Liver (tissue), 3 donors: Measurements from ENCODE around the gene DNAJC5G.

Experiments
- FOXA1 ChIP-seq: IDR thresholded peaks from 2 replicates; pipeline ENCODE4 v1.6.1; 2016; ENCODE audit warnings: antibody characterized with exemption
- GABPA ChIP-seq, 2 donors: IDR thresholded peaks in 1 of 2; conservative IDR thresholded peaks in 1 of 2; 2 replicates each; pipeline ENCODE4 v1.6.1; 2016; ENCODE audit warnings: antibody characterized with exemption in 2 of 2, mild to moderate bottlenecking in 1 of 2, moderate library complexity in 1 of 2
- HNF4G ChIP-seq: IDR thresholded peaks from 2 replicates; pipeline ENCODE4 v1.6.1; 2016; ENCODE audit warnings: antibody characterized with exemption
- NR2F2 ChIP-seq: IDR thresholded peaks from 2 replicates; pipeline ENCODE4 v1.6.1; 2016; ENCODE audit warnings: antibody characterized with exemption
- RAD21 ChIP-seq, 2 donors: IDR thresholded peaks; 2 replicates each; pipeline ENCODE4 v1.6.1; 2016; ENCODE audit warnings: antibody characterized with exemption in 2 of 2, mild to moderate bottlenecking in 2 of 2
- SP1 ChIP-seq: IDR thresholded peaks from 2 replicates; pipeline ENCODE4 v1.6.1; 2018; ENCODE audit warnings: antibody characterized with exemption, mild to moderate bottlenecking
- TAF1 ChIP-seq: conservative IDR thresholded peaks from 2 replicates; pipeline ENCODE4 v1.6.1; 2016; ENCODE audit warnings: antibody characterized with exemption, mild to moderate bottlenecking
- YY1 ChIP-seq: IDR thresholded peaks from 2 replicates; pipeline ENCODE4 v1.6.1; 2016; ENCODE audit warnings: antibody characterized with exemption, mild to moderate bottlenecking
- TF ChIP-seq, protein P1 (sequence below): fragments of 150-350 bp; IDR thresholded peaks from 2 replicates; pipeline ENCODE4 v1.5.1; 2017; ENCODE audit warnings: improper control_type of control experiment, low read depth, low read length; ENCODE audit not compliant: missing input control
- TF ChIP-seq, protein P2 (sequence below): IDR thresholded peaks from 2 replicates; pipeline ENCODE4 v1.6.1; 2016; ENCODE audit warnings: antibody characterized with exemption, mild to moderate bottlenecking
- TF ChIP-seq, protein P3 (sequence below): IDR thresholded peaks from 2 replicates; pipeline ENCODE4 v1.6.1; 2016; ENCODE audit warnings: antibody characterized with exemption
- TF ChIP-seq, protein P4 (sequence below): IDR thresholded peaks from 2 replicates; pipeline ENCODE4 v1.6.1; 2016; ENCODE audit warnings: antibody characterized with exemption
- donor health status: healthy.
- donor health status: healthy.

DNA sequence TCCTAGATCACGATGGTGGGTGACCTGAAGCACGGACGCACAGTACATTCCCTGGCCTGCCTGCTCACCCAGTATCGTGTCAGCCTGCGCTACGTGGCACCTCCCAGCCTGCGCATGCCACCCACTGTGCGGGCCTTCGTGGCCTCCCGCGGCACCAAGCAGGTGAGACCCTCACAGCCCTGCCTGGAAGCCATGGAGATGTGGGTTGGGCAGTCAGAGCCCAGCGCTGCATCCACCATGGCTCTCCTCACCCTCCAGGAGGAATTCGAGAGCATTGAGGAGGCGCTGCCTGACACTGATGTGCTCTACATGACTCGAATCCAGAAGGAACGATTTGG is 32.6 kb upstream of the DNAJC5G start:
- TF ChIP-seq, protein P1, sequence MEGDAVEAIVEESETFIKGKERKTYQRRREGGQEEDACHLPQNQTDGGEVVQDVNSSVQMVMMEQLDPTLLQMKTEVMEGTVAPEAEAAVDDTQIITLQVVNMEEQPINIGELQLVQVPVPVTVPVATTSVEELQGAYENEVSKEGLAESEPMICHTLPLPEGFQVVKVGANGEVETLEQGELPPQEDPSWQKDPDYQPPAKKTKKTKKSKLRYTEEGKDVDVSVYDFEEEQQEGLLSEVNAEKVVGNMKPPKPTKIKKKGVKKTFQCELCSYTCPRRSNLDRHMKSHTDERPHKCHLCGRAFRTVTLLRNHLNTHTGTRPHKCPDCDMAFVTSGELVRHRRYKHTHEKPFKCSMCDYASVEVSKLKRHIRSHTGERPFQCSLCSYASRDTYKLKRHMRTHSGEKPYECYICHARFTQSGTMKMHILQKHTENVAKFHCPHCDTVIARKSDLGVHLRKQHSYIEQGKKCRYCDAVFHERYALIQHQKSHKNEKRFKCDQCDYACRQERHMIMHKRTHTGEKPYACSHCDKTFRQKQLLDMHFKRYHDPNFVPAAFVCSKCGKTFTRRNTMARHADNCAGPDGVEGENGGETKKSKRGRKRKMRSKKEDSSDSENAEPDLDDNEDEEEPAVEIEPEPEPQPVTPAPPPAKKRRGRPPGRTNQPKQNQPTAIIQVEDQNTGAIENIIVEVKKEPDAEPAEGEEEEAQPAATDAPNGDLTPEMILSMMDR = no peak
- TF ChIP-seq TAF1 (no peak), GABPA (IDR thresholded peaks at IDR 0.05 in 1 of 2, conservative IDR thresholded peaks at IDR 0.05 in 1 of 2) (no peak), RAD21 (IDR thresholded peaks at IDR 0.05) (no peak), HNF4G (no peak), SP1 (no peak), YY1 (no peak), NR2F2 (no peak), FOXA1 (no peak)
- TF ChIP-seq, protein P2, sequence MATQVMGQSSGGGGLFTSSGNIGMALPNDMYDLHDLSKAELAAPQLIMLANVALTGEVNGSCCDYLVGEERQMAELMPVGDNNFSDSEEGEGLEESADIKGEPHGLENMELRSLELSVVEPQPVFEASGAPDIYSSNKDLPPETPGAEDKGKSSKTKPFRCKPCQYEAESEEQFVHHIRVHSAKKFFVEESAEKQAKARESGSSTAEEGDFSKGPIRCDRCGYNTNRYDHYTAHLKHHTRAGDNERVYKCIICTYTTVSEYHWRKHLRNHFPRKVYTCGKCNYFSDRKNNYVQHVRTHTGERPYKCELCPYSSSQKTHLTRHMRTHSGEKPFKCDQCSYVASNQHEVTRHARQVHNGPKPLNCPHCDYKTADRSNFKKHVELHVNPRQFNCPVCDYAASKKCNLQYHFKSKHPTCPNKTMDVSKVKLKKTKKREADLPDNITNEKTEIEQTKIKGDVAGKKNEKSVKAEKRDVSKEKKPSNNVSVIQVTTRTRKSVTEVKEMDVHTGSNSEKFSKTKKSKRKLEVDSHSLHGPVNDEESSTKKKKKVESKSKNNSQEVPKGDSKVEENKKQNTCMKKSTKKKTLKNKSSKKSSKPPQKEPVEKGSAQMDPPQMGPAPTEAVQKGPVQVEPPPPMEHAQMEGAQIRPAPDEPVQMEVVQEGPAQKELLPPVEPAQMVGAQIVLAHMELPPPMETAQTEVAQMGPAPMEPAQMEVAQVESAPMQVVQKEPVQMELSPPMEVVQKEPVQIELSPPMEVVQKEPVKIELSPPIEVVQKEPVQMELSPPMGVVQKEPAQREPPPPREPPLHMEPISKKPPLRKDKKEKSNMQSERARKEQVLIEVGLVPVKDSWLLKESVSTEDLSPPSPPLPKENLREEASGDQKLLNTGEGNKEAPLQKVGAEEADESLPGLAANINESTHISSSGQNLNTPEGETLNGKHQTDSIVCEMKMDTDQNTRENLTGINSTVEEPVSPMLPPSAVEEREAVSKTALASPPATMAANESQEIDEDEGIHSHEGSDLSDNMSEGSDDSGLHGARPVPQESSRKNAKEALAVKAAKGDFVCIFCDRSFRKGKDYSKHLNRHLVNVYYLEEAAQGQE = no peak
- TF ChIP-seq, protein P3, sequence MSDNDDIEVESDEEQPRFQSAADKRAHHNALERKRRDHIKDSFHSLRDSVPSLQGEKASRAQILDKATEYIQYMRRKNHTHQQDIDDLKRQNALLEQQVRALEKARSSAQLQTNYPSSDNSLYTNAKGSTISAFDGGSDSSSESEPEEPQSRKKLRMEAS = no peak
- TF ChIP-seq, protein P4, sequence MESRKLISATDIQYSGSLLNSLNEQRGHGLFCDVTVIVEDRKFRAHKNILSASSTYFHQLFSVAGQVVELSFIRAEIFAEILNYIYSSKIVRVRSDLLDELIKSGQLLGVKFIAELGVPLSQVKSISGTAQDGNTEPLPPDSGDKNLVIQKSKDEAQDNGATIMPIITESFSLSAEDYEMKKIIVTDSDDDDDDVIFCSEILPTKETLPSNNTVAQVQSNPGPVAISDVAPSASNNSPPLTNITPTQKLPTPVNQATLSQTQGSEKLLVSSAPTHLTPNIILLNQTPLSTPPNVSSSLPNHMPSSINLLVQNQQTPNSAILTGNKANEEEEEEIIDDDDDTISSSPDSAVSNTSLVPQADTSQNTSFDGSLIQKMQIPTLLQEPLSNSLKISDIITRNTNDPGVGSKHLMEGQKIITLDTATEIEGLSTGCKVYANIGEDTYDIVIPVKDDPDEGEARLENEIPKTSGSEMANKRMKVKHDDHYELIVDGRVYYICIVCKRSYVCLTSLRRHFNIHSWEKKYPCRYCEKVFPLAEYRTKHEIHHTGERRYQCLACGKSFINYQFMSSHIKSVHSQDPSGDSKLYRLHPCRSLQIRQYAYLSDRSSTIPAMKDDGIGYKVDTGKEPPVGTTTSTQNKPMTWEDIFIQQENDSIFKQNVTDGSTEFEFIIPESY = no peak
